HepG2 (cell line): Measurements from ENCODE around the gene RAB3GAP1. TPM values are rescaled to one million over a fixed set of nuclear protein-coding genes. Genes with fewer than 3 reads are reported as not detected.

Experiments used
- KLF9 ChIP-seq: IDR thresholded peaks from 2 replicates; pipeline ENCODE4 v1.6.1; 2016; ENCODE audit warnings: low read depth
- PPARG ChIP-seq: conservative IDR thresholded peaks from 2 replicates; pipeline ENCODE4 v1.6.1; 2016; ENCODE audit warnings: missing biosample characterization, missing genetic modification reagents
- RNF2 ChIP-seq: fragments of 450-650 bp; conservative IDR thresholded peaks from 2 replicates; pipeline ENCODE4 v1.6.1; 2016; ENCODE audit warnings: low read depth
- SATB2 ChIP-seq: sonication (generic); formaldehyde crosslinking; IDR thresholded peaks from 2 replicates; pipeline ENCODE4 v1.5.0; 2020; ENCODE audit warnings: missing genetic modification reagents
- SNAI1 ChIP-seq: sonication (generic); formaldehyde crosslinking; IDR thresholded peaks from 2 replicates; pipeline ENCODE4 v1.5.0; 2020; ENCODE audit warnings: mild to moderate bottlenecking, missing genetic modification reagents, borderline replicate concordance
- ZNF296 ChIP-seq: sonication (generic); formaldehyde crosslinking; conservative IDR thresholded peaks from 2 replicates; pipeline ENCODE4 v1.5.0; 2020; ENCODE audit warnings: mild to moderate bottlenecking, missing genetic modification reagents
- ZNF446 ChIP-seq: sonication (generic); formaldehyde crosslinking; IDR thresholded peaks from 2 replicates; pipeline ENCODE4 v1.5.0; 2020; ENCODE audit warnings: mild to moderate bottlenecking, missing genetic modification reagents
- ZNF598 ChIP-seq: sonication (generic); formaldehyde crosslinking; IDR thresholded peaks from 2 replicates; pipeline ENCODE4 v1.5.1; 2020; ENCODE audit warnings: mild to moderate bottlenecking, missing genetic modification reagents, borderline replicate concordance
- polyA plus RNA-seq, 8 experiments: library from polyadenylated mRNA; depleted of rRNA in 3 of 8; stranded (reverse) in 7 of 8; unstranded in 1 of 8; fragments of >200 nt; fragmentation: Illumina TruSeq in 4 of 8; extraction: Trizol in 4 of 8; gene quantifications; 2 replicates each; pipeline versions ENCODE4 v1.2.1 to v1.2.3, GENCODE V29; 2011 to 2016; ENCODE audit warnings: low read depth in 4 of 8, missing spikeins in 1 of 8, mixed read lengths in 1 of 8; ENCODE audit not compliant: insufficient read depth in 1 of 8
- total RNA-seq, 5 experiments: library from RNA; depleted of rRNA; stranded (reverse); fragments of >200 nt; fragmentation: Illumina TruSeq; extraction: Trizol; gene quantifications; 2 replicates each; pipeline ENCODE4 v1.2.3, GENCODE V29; 2016; ENCODE audit warnings: low read depth in 1 of 5
- TF ChIP-seq, protein P1 (sequence below): IDR thresholded peaks from 2 replicates; pipeline ENCODE4 v1.6.1; 2012; ENCODE audit warnings: low read length, improper control_type of control experiment
- TF ChIP-seq, protein P2 (sequence below): sonication (generic); formaldehyde crosslinking; IDR thresholded peaks from 2 replicates; pipeline ENCODE4 v1.4.0; 2020; ENCODE audit warnings: missing genetic modification reagents, borderline replicate concordance
- TF ChIP-seq, protein P3 (sequence below): sonication (generic); formaldehyde crosslinking; IDR thresholded peaks from 2 replicates; pipeline ENCODE4 v1.4.0; 2020; ENCODE audit warnings: missing genetic modification reagents, borderline replicate concordance
- TF ChIP-seq, protein P4 (sequence below): sonication (generic); formaldehyde crosslinking; conservative IDR thresholded peaks from 2 replicates; pipeline ENCODE4 v1.8.0; 2022; ENCODE audit warnings: missing genetic modification reagents
- TF ChIP-seq, protein P5 (sequence below): conservative IDR thresholded peaks from 2 replicates; pipeline ENCODE4 v1.6.1; 2018; ENCODE audit warnings: missing genetic modification reagents

The RAB3GAP1 gene
- total and polyA plus RNA-seq, 2 of the 13 experiments (the other 11 are each of a cell fraction or from before 2014, with no cell fraction given): 15.2 to 48.8 TPM

DNA sequence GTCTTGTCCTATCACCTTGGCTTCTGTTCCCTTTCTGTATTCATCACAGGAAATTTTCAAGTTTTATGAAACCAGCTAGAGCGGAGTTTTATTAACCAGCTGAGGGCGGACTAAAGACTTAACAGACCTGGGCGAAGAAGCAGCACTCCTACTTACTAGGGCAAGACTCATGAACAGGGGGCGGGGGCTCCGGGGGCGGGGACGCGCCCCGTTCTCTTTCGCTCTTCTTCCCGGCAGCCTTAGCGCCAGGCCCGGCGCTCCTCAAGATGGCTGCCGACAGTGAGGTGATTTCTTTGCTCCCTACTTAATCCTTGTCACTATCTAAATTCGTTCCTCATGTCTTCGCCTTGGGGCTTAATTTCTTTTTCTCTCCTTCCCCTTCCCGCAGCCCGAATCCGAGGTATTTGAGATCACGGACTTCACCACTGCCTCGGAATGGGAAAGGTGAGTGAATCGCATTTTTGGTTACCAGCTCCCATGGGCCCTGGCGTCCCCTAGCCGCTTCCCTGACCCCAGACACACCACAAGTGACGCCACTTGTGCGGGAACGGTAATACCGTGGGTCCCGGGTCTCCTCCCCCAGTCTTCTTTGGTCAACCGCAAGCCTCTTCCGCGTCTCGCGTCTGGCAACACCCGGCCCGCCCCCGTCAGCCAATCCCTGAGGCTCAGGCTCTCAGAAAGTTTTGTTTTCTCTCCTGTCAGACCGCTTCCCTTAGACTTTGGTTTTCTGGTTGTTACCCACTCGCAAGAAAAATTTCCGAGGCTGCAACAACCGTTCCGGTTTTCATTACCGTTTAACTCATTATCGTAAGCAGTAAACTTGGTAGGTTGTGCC lies at the start of gene RAB3GAP1 (continued):
- TF ChIP-seq, protein P1, sequence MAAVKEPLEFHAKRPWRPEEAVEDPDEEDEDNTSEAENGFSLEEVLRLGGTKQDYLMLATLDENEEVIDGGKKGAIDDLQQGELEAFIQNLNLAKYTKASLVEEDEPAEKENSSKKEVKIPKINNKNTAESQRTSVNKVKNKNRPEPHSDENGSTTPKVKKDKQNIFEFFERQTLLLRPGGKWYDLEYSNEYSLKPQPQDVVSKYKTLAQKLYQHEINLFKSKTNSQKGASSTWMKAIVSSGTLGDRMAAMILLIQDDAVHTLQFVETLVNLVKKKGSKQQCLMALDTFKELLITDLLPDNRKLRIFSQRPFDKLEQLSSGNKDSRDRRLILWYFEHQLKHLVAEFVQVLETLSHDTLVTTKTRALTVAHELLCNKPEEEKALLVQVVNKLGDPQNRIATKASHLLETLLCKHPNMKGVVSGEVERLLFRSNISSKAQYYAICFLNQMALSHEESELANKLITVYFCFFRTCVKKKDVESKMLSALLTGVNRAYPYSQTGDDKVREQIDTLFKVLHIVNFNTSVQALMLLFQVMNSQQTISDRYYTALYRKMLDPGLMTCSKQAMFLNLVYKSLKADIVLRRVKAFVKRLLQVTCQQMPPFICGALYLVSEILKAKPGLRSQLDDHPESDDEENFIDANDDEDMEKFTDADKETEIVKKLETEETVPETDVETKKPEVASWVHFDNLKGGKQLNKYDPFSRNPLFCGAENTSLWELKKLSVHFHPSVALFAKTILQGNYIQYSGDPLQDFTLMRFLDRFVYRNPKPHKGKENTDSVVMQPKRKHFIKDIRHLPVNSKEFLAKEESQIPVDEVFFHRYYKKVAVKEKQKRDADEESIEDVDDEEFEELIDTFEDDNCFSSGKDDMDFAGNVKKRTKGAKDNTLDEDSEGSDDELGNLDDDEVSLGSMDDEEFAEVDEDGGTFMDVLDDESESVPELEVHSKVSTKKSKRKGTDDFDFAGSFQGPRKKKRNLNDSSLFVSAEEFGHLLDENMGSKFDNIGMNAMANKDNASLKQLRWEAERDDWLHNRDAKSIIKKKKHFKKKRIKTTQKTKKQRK: no peak
- no peak; the same call in 1 of the 2 replicates for TF ChIP-seq SATB2 (CRISPR knock-in tag)
- TF ChIP-seq ZNF446 (CRISPR knock-in tag): no peak
- TF ChIP-seq, protein P2, sequence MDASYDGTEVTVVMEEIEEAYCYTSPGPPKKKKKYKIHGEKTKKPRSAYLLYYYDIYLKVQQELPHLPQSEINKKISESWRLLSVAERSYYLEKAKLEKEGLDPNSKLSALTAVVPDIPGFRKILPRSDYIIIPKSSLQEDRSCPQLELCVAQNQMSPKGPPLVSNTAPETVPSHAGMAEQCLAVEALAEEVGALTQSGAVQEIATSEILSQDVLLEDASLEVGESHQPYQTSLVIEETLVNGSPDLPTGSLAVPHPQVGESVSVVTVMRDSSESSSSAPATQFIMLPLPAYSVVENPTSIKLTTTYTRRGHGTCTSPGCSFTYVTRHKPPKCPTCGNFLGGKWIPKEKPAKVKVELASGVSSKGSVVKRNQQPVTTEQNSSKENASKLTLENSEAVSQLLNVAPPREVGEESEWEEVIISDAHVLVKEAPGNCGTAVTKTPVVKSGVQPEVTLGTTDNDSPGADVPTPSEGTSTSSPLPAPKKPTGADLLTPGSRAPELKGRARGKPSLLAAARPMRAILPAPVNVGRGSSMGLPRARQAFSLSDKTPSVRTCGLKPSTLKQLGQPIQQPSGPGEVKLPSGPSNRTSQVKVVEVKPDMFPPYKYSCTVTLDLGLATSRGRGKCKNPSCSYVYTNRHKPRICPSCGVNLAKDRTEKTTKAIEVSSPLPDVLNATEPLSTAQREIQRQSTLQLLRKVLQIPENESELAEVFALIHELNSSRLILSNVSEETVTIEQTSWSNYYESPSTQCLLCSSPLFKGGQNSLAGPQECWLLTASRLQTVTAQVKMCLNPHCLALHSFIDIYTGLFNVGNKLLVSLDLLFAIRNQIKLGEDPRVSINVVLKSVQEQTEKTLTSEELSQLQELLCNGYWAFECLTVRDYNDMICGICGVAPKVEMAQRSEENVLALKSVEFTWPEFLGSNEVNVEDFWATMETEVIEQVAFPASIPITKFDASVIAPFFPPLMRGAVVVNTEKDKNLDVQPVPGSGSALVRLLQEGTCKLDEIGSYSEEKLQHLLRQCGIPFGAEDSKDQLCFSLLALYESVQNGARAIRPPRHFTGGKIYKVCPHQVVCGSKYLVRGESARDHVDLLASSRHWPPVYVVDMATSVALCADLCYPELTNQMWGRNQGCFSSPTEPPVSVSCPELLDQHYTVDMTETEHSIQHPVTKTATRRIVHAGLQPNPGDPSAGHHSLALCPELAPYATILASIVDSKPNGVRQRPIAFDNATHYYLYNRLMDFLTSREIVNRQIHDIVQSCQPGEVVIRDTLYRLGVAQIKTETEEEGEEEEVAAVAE (CRISPR knock-in tag): no peak
- TF ChIP-seq, protein P3, sequence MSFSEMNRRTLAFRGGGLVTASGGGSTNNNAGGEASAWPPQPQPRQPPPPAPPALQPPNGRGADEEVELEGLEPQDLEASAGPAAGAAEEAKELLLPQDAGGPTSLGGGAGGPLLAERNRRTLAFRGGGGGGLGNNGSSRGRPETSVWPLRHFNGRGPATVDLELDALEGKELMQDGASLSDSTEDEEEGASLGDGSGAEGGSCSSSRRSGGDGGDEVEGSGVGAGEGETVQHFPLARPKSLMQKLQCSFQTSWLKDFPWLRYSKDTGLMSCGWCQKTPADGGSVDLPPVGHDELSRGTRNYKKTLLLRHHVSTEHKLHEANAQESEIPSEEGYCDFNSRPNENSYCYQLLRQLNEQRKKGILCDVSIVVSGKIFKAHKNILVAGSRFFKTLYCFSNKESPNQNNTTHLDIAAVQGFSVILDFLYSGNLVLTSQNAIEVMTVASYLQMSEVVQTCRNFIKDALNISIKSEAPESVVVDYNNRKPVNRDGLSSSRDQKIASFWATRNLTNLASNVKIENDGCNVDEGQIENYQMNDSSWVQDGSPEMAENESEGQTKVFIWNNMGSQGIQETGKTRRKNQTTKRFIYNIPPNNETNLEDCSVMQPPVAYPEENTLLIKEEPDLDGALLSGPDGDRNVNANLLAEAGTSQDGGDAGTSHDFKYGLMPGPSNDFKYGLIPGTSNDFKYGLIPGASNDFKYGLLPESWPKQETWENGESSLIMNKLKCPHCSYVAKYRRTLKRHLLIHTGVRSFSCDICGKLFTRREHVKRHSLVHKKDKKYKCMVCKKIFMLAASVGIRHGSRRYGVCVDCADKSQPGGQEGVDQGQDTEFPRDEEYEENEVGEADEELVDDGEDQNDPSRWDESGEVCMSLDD (CRISPR knock-in tag): no peak
- no peak for TF ChIP-seq ZNF296 (CRISPR knock-in tag)
- TF ChIP-seq, protein P4, sequence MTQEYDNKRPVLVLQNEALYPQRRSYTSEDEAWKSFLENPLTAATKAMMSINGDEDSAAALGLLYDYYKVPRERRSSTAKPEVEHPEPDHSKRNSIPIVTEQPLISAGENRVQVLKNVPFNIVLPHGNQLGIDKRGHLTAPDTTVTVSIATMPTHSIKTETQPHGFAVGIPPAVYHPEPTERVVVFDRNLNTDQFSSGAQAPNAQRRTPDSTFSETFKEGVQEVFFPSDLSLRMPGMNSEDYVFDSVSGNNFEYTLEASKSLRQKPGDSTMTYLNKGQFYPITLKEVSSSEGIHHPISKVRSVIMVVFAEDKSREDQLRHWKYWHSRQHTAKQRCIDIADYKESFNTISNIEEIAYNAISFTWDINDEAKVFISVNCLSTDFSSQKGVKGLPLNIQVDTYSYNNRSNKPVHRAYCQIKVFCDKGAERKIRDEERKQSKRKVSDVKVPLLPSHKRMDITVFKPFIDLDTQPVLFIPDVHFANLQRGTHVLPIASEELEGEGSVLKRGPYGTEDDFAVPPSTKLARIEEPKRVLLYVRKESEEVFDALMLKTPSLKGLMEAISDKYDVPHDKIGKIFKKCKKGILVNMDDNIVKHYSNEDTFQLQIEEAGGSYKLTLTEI (CRISPR knock-in tag): no peak
- no peak for TF ChIP-seq SNAI1
- TF ChIP-seq ZNF598: peak; percentile 56; the same call in 1 of the 2 replicates
- TF ChIP-seq KLF9: no peak; the same call in 1 of the 2 replicates
- TF ChIP-seq PPARG (CRISPR knock-in tag): no peak
- TF ChIP-seq RNF2: 0 out of 2 replicates have a peak, but pooled peaks have one; percentile 28
- TF ChIP-seq, protein P5, sequence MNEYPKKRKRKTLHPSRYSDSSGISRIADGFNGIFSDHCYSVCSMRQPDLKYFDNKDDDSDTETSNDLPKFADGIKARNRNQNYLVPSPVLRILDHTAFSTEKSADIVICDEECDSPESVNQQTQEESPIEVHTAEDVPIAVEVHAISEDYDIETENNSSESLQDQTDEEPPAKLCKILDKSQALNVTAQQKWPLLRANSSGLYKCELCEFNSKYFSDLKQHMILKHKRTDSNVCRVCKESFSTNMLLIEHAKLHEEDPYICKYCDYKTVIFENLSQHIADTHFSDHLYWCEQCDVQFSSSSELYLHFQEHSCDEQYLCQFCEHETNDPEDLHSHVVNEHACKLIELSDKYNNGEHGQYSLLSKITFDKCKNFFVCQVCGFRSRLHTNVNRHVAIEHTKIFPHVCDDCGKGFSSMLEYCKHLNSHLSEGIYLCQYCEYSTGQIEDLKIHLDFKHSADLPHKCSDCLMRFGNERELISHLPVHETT (CRISPR knock-in tag): peak; percentile 56; the same call in 1 of the 2 replicates
